H1 (cell line): Measurements from ENCODE around the gene RAB44. TPM values are rescaled to one million over a fixed set of nuclear protein-coding genes. Genes with fewer than 3 reads are reported as not detected.

Experiments
- CTCF ChIA-PET: fragments of 300-600 bp; sonication (Branson Sonifier 250); formaldehyde crosslinking; loops from one replicate; lab custom pipeline; 2021; ENCODE audit not compliant: partially characterized antibody; lab: Charles Lee
- POLR2A ChIA-PET: fragments of 300-600 bp; sonication (Branson Sonifier 250); formaldehyde crosslinking; loops from one replicate; lab custom pipeline; 2021; ENCODE audit warnings: inconsistent platforms; ENCODE audit not compliant: partially characterized antibody; lab: Charles Lee
- DNase-seq, 2 experiments: peaks; one replicate each; pipeline versions ENCODE4 v3.0.0 to v3.0.0-alpha.2; 2010 to 2022; ENCODE audit warnings: low spot score in 2 of 2, low read depth in 1 of 2, mixed read lengths in 1 of 2
- FAIRE-seq: peaks from 2 replicates; lab custom pipeline; 2011; peaks lifted over from hg19 to GRCh38; lab: Jason Lieb, UNC
- H2AFZ ChIP-seq: 2 replicates; pipeline ENCODE4 v1.8.1; 2012; ENCODE audit warnings: low read length, inconsistent platforms
- H2AK5ac ChIP-seq: 2 replicates; pipeline ENCODE4 v1.6.1; 2013; ENCODE audit warnings: low read depth, low read length
- H2BK120ac ChIP-seq: replicated peaks from 2 replicates; pipeline ENCODE3; 2013; ENCODE audit warnings: low read depth, low read length, inconsistent platforms
- H2BK12ac ChIP-seq: 2 replicates; pipeline ENCODE4 v1.6.1; 2013; ENCODE audit warnings: low read depth, low read length
- H2BK15ac ChIP-seq: 2 replicates; pipeline ENCODE4 v1.6.1; 2013; ENCODE audit warnings: low read length
- H2BK20ac ChIP-seq: 2 replicates; pipeline ENCODE4 v1.6.1; 2013; ENCODE audit warnings: low read length
- H2BK5ac ChIP-seq: 2 replicates; pipeline ENCODE4 v1.6.1; 2013; ENCODE audit warnings: low read depth, low read length
- H3K14ac ChIP-seq: 2 replicates; pipeline ENCODE4 v1.6.1; 2013; ENCODE audit warnings: inconsistent platforms; ENCODE audit not compliant: insufficient read length
- H3K18ac ChIP-seq: 2 replicates; pipeline ENCODE4 v1.6.1; 2013; ENCODE audit warnings: low read length; ENCODE audit errors: extremely low read depth
- H3K23ac ChIP-seq: 2 replicates; pipeline ENCODE4 v1.6.1; 2013; ENCODE audit warnings: inconsistent platforms; ENCODE audit not compliant: insufficient read length
- H3K23me2 ChIP-seq: 2 replicates; pipeline ENCODE4 v1.6.1; 2013; ENCODE audit warnings: low read depth, low read length
- H3K27ac ChIP-seq: 2 replicates; pipeline ENCODE4 v1.6.1; 2011; ENCODE audit warnings: low read depth, low read length, inconsistent platforms
- H3K27me3 ChIP-seq, 4 experiments: replicated peaks in 1 of 4; 1 replicate in 1 of 4; 2 replicates in 3 of 4; pipeline versions ENCODE4 v1.6.1 to v1.8.1; 2011 to 2013; ENCODE audit warnings: low read length in 3 of 4, mild to moderate bottlenecking in 3 of 4, inconsistent platforms in 2 of 4, mixed read lengths in 2 of 4, moderate library complexity in 1 of 4; ENCODE audit not compliant: control insufficient read depth in 3 of 4, insufficient read depth in 3 of 4; ENCODE audit errors: extremely low read depth in 1 of 4
- H3K36me3 ChIP-seq, 4 experiments: 2 replicates each; pipeline versions ENCODE4 v1.6.1 to v1.8.1; 2011 to 2013; ENCODE audit warnings: mild to moderate bottlenecking in 4 of 4, low read length in 3 of 4, moderate library complexity in 2 of 4, control low read depth in 1 of 4, inconsistent platforms in 1 of 4; ENCODE audit not compliant: insufficient read depth in 4 of 4, control insufficient read depth in 2 of 4
- H3K4ac ChIP-seq: replicated peaks from 2 replicates; pipeline ENCODE3; 2013; ENCODE audit warnings: low read length, low read depth, mixed read lengths, inconsistent platforms; ENCODE audit not compliant: insufficient read length
- H3K4me1 ChIP-seq, 4 experiments: replicated peaks in 1 of 4; 1 replicate in 1 of 4; 2 replicates in 3 of 4; pipeline versions ENCODE4 v1.6.1 to v1.8.1; 2011 to 2013; ENCODE audit warnings: low read length in 3 of 4, inconsistent platforms in 2 of 4, mixed read lengths in 1 of 4; ENCODE audit not compliant: insufficient read depth in 4 of 4, control insufficient read depth in 3 of 4
- H3K4me2 ChIP-seq, 2 experiments: 2 replicates each; pipeline versions ENCODE4 v1.6.1 to v1.8.1; 2011 to 2013; ENCODE audit warnings: low read depth in 2 of 2, low read length in 2 of 2, control low read depth in 1 of 2, inconsistent platforms in 1 of 2, mild to moderate bottlenecking in 1 of 2; ENCODE audit not compliant: insufficient read depth in 1 of 2
- H3K4me3 ChIP-seq, 4 experiments: fragments of 200-600, 300-600 bp in 1 of 4; sonication (generic), shearing (Covaris generic), sonication (Bioruptor Twin) in 1 of 4; 2 replicates each; pipeline versions ENCODE4 v1.5.1 to v1.8.1; 2011 to 2016; ENCODE audit warnings: low read length in 4 of 4, low read depth in 3 of 4, control low read depth in 2 of 4, inconsistent platforms in 2 of 4, mild to moderate bottlenecking in 2 of 4, mixed read lengths in 1 of 4, moderate library complexity in 1 of 4; ENCODE audit not compliant: insufficient read depth in 2 of 4; ENCODE audit errors: extremely low read depth in 1 of 4
- H3K56ac ChIP-seq: replicated peaks from 2 replicates; pipeline ENCODE3; 2013; ENCODE audit warnings: low read depth, mild to moderate bottlenecking, mixed read lengths, low read length, inconsistent platforms; ENCODE audit not compliant: insufficient read length
- H3K79me1 ChIP-seq: 2 replicates; pipeline ENCODE4 v1.6.1; 2013; ENCODE audit warnings: low read depth, low read length, control low read depth
- H3K79me2 ChIP-seq, 2 experiments: 2 replicates each; pipeline versions ENCODE4 v1.6.1 to v1.8.1; 2012 to 2013; ENCODE audit warnings: low read length in 2 of 2, mild to moderate bottlenecking in 2 of 2, inconsistent platforms in 1 of 2; ENCODE audit not compliant: insufficient read depth in 2 of 2, control insufficient read depth in 1 of 2
- H3K9ac ChIP-seq, 4 experiments: replicated peaks in 1 of 4; 1 replicate in 1 of 4; 2 replicates in 3 of 4; pipeline versions ENCODE4 v1.6.1 to v1.8.1; 2011 to 2013; ENCODE audit warnings: low read depth in 3 of 4, low read length in 3 of 4, control low read depth in 2 of 4, mild to moderate bottlenecking in 2 of 4, moderate library complexity in 2 of 4, inconsistent platforms in 1 of 4; ENCODE audit errors: extremely low read depth in 1 of 4
- H3K9me3 ChIP-seq, 2 experiments: 2 replicates each; pipeline versions ENCODE4 v1.6.1 to v1.8.1; 2012 to 2013; ENCODE audit warnings: mild to moderate bottlenecking in 2 of 2, moderate library complexity in 2 of 2, control low read depth in 1 of 2, inconsistent platforms in 1 of 2, low read depth in 1 of 2, low read length in 1 of 2, mixed read lengths in 1 of 2; ENCODE audit not compliant: insufficient read depth in 2 of 2
- H4K20me1 ChIP-seq, 2 experiments: replicated peaks in 1 of 2; 2 replicates each; pipeline versions ENCODE3 to v1.8.1; 2011 to 2013; ENCODE audit warnings: inconsistent platforms in 2 of 2, low read length in 2 of 2, mild to moderate bottlenecking in 1 of 2; ENCODE audit not compliant: insufficient read depth in 2 of 2, control insufficient read depth in 1 of 2
- H4K5ac ChIP-seq: 2 replicates; pipeline ENCODE4 v1.6.1; 2013; ENCODE audit warnings: low read length, low read depth, mixed read lengths, inconsistent platforms; ENCODE audit not compliant: insufficient read length
- H4K8ac ChIP-seq: 2 replicates; pipeline ENCODE4 v1.8.0; 2013; ENCODE audit warnings: mild to moderate bottlenecking, moderate library complexity, low read length, inconsistent platforms; ENCODE audit not compliant: insufficient read depth; ENCODE audit errors: extremely low read depth
- H4K91ac ChIP-seq: replicated peaks from 2 replicates; pipeline ENCODE3; 2013; ENCODE audit warnings: low read length, mixed read lengths, inconsistent platforms; ENCODE audit not compliant: insufficient read length
- CHD1 ChIP-seq: IDR thresholded peaks from 2 replicates; pipeline ENCODE4 v1.6.1; 2012; ENCODE audit warnings: low read depth, low read length, improper control_type of control experiment
- FOSL1 ChIP-seq: IDR thresholded peaks from 2 replicates; pipeline ENCODE4 v1.6.1; 2011; ENCODE audit warnings: mild to moderate bottlenecking, low read depth, low read length, moderate library complexity; ENCODE audit not compliant: insufficient read depth
- HDAC6 ChIP-seq: IDR thresholded peaks from one replicate; pipeline ENCODE4 v1.7.1; 2012; ENCODE audit warnings: low read depth, mild to moderate bottlenecking, inconsistent platforms, low read length, moderate library complexity
- KDM1A ChIP-seq: fragments of 200-600, 300-600 bp; sonication (generic); IDR thresholded peaks from 2 replicates; pipeline ENCODE4 v1.7.1; 2016; ENCODE audit warnings: mild to moderate bottlenecking, low read length, borderline replicate concordance
- KDM4A ChIP-seq: IDR thresholded peaks from one replicate; pipeline ENCODE4 v1.7.1; 2012; ENCODE audit warnings: low read depth, mild to moderate bottlenecking, moderate library complexity, low read length, inconsistent platforms; ENCODE audit not compliant: severe bottlenecking
- RFX5 ChIP-seq: IDR thresholded peaks from 2 replicates; pipeline ENCODE4 v1.6.1; 2011; ENCODE audit warnings: low read depth, low read length, improper control_type of control experiment, borderline replicate concordance
- YY1 ChIP-seq: IDR thresholded peaks from 2 replicates; pipeline ENCODE4 v1.6.1; 2011; ENCODE audit warnings: low read depth, mild to moderate bottlenecking, low read length
- WGBS, 2 experiments: shearing (Covaris generic) in 1 of 2; methylation state at CpG; one replicate each; pipeline versions ENCODE4 v1.1.6 to v1.1.7; 2013 to 2015; ENCODE audit warnings: low lambda C conversion rate in 2 of 2, mixed read lengths in 2 of 2, inconsistent platforms in 1 of 2, low coverage in 1 of 2, missing lambda C conversion rate in 1 of 2; ENCODE audit not compliant: insufficient replicate concordance in 2 of 2, insufficient coverage in 1 of 2, insufficient read length in 1 of 2; ENCODE audit errors: extremely low coverage in 1 of 2, missing lambda C conversion rate in 1 of 2; 5-methylcytosine and 5-hydroxymethylcytosine counted together
- polyA plus RNA-seq, 7 experiments: library from polyadenylated mRNA; depleted of rRNA in 3 of 7; stranded (reverse) in 5 of 7; unstranded in 2 of 7; fragments of >200 nt in 5 of 7; fragments of 200-250 nt in 2 of 7; gene quantifications; 1 replicate in 5 of 7; 2 replicates in 1 of 7; 4 replicates in 1 of 7; pipeline versions ENCODE4 v1.2.1 to v1.2.3, GENCODE V29; 2011 to 2013; ENCODE audit warnings: missing spikeins in 2 of 7, mixed read lengths in 2 of 7
- total RNA-seq: library from RNA; stranded (reverse); fragmentation: NEBNext Ultra II Directional; extraction: Animal tissue kit (Norgen Biotek cat#: 25700); gene quantifications from 2 replicates; pipeline ENCODE4 v1.2.1, GENCODE V29; 2021
- TF ChIP-seq, protein P1 (sequence below): IDR thresholded peaks from 2 replicates; pipeline ENCODE4 v1.6.1; 2011; ENCODE audit warnings: low read depth, mild to moderate bottlenecking, low read length; ENCODE audit not compliant: insufficient read depth

The RAB44 gene
- total and polyA plus RNA-seq, 2 of the 8 experiments (the other 6 are each of a cell fraction or from before 2014, with no cell fraction given) = 0.02 TPM; not detected in 1

DNA sequence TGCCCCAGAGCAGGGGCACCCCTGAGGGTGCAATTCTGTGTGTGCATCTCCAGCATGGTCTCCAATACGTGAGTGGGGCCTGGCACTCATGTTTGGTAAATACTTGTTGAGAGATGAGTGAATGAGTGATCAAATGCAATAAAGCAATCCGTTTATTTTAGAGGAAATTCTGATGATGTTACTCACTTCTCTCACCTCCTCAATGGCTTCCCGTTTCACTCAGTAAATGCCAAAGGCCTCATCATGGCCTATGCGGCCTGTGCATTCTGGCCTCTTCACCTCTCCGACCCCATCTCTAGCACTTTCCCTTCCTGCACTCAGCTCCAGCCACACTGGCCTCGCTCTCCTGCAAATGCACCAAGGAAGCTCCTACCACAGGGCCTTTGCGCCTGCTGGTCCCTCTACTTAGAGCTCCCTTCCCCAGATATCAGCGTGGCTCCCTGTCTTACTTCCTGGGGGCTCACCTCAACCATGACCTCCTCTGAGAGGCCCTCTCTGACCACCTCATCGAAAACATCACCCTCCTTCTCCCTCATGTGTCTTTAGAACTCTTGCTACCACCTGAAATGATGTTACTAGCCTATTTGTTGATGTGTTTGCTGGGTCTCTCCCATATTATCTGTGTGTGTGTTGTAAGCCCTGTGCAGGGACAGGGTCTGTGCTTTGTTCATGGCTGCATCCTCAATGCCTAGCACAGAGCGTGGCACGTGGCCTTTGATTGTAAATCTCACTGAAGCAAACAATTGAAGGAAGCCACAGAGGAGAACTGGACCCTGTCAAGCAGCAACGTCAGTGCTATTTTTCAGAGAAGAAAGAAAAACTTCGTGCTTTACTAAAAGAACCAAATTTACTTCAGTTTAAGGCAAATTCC, 42.6 kb downstream of the RAB44 start:
- Histone ChIP-seq H2BK15ac (no peak overlapping the region), H3K27me3 (no peaks in the 10 kb centered on the region; a peak in 1 of 7 replicates), H2BK20ac (no peak overlapping the region), H3K4me2 (no peak overlapping the region), H2BK5ac (no peak overlapping the region), H4K5ac (no peak overlapping the region), H2AFZ (no peak overlapping the region), H3K9me3 (no peaks in the 10 kb centered on the region), H3K4me3 (no peak overlapping the region), H4K91ac (no peak overlapping the region), H3K23me2 (no peaks in the 10 kb centered on the region), H2BK120ac (no peak overlapping the region), H3K18ac (no peak overlapping the region), H2AK5ac (no peak overlapping the region), H3K4ac (no peak overlapping the region), H3K23ac (no peak overlapping the region), H3K79me1 (no peaks in the 10 kb centered on the region), H3K9ac (no peak overlapping the region), H3K56ac (no peak overlapping the region), H3K79me2 (no peaks in the 10 kb centered on the region), H3K14ac (no peak overlapping the region), H3K27ac (no peak overlapping the region), H3K4me1 (peaks cover 0 to 5% (median 3%) of the 10 kb centered on the region in 4 experiments; a peak in 5 of 7 replicates), H4K8ac (no peak overlapping the region), H2BK12ac (no peak overlapping the region), H3K36me3 (no peaks in the 10 kb centered on the region), H4K20me1 (no peaks in the 10 kb centered on the region)
- POLR2A ChIA-PET = no interaction called here
- DNase-seq (no peak), FAIRE-seq (no peak)
- CTCF ChIA-PET = interaction anchor here (1.1 to 1.4 kb wide), 2 partner anchors 16 to 33 kb away, joined by 3 to 4 read pairs; no protein-coding TSS in a partner anchor
- WGBS, 2 experiments = 89% methylated on average over 13 of the region's 13 CpGs; no CpG with 5 or more reads in 1 of the 2 experiments
- TF ChIP-seq HDAC6 (no peak), YY1 (no peak), KDM4A (no peak), KDM1A (peak; percentile 69; the same call in 1 of the 2 replicates), FOSL1 (no peak), RFX5 (no peak), CHD1 (no peak)
- TF ChIP-seq, protein P1, sequence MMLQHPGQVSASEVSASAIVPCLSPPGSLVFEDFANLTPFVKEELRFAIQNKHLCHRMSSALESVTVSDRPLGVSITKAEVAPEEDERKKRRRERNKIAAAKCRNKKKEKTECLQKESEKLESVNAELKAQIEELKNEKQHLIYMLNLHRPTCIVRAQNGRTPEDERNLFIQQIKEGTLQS = no peak
